ENCODE measurements around the gene CSF2. TPM values are rescaled to one million over a fixed set of nuclear protein-coding genes. Genes with fewer than 3 reads are reported as not detected.

Gene CSF2
- total RNA-seq, 2 experiments from 2014 or later, result not detected

DNA sequence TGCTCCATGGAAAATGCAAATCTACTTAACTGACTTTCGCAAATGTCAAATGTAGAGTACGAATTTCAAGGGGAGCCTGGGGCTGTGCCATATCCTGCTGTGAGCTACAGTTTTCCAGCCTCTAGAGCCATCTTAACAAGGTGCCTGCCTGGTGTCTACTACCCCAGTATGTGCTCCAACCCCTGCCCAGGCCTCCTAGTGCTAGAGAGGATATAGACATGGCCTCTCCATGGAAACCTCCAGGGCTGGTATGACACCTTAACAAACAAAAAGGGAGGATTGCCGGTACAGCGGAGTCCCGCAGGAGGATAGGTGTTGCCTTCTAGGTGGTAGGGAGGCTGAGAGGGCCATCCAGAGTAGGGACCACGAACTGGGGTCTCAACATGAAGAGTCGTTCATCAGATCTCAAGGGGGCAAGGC is 26.7 kb upstream of the CSF2 start:
- ChIA-PET CTCF (ENCODE audit: unreplicated experiment) (no interaction called here), POLR2A (interaction anchor here (1.2 kb wide), 1 partner anchor 9 kb away, joined by 3 read pairs; no protein-coding TSS in a partner anchor)
- Histone ChIP-seq H3K4me1 (ENCODE audit: insufficient read depth, low read length, poor library complexity, severe bottlenecking) (no peaks in the 10 kb centered on the region), H4K20me1 (ENCODE audit: insufficient read depth, low read length) (no peaks in the 10 kb centered on the region), H3K9me2 (ENCODE audit: insufficient read depth, low read length) (no peaks in the 10 kb centered on the region), H3K27ac (ENCODE audit: low read depth, low read length, poor library complexity, severe bottlenecking) (no peak overlapping the region), H3K36me3 (ENCODE audit: insufficient read depth, low read length) (no peaks in the 10 kb centered on the region), H3K79me2 (ENCODE audit: insufficient read depth, low read depth, low read length) (no peaks in the 10 kb centered on the region), H3K4me3 (ENCODE audit: low read depth, low read length, poor library complexity, severe bottlenecking) (no peak overlapping the region), H3K4me2 (ENCODE audit: low read length) (no peak overlapping the region), H3K9me3 (ENCODE audit: low read length) (no peaks in the 10 kb centered on the region), H2AFZ (ENCODE audit: low read length) (no peak overlapping the region)
- no peak for DNase-seq (ENCODE audit: low spot score)
- BruUV-seq (replicated peaks), result no TSS peak
- TF ChIP-seq CTCF (conservative IDR thresholded peaks at IDR 0.05; ENCODE audit: low read length), result no peak
- TF ChIP-seq EZH2phosphoT487 (IDR thresholded peaks at IDR 0.05; ENCODE audit: borderline replicate concordance, low read depth, low read length), result no peak
- intact Hi-C loops (cut with micrococcal nuclease; ENCODE audit: unreplicated experiment), result no loop called here

DNA sequence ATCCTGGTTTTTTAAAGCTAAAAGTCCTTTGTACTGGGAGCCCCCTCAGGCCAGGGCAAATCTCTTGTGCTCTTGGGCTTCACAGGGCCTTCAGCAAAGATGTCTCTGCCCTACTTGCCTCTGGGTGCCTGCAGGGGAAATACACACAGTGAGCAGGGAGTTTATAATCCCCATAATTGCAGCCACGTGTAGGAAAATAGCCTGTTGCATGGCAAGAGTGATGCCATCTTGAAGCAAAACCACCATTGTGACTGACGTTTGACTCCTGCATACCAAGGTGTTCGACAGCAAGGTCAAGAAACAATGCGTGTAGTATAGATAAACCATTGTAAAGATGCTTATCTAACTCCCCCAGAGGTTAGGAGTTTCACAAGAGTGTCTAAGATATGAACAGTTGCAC is 24.5 kb upstream of the CSF2 start:
- intact Hi-C loops (cut with micrococcal nuclease; ENCODE audit: unreplicated experiment), result no loop called here
- Histone ChIP-seq H3K4me2 (ENCODE audit: low read length) (no peak overlapping the region), H2AFZ (ENCODE audit: low read length) (no peak overlapping the region), H4K20me1 (ENCODE audit: insufficient read depth, low read length) (no peaks in the 10 kb centered on the region), H3K9me2 (ENCODE audit: insufficient read depth, low read length) (no peaks in the 10 kb centered on the region), H3K4me1 (ENCODE audit: insufficient read depth, low read length, poor library complexity, severe bottlenecking) (no peaks in the 10 kb centered on the region), H3K36me3 (ENCODE audit: insufficient read depth, low read length) (no peaks in the 10 kb centered on the region), H3K27ac (ENCODE audit: low read depth, low read length, poor library complexity, severe bottlenecking) (no peak overlapping the region), H3K4me3 (ENCODE audit: low read depth, low read length, poor library complexity, severe bottlenecking) (no peak overlapping the region), H3K79me2 (ENCODE audit: insufficient read depth, low read depth, low read length) (no peaks in the 10 kb centered on the region), H3K9me3 (ENCODE audit: low read length) (no peaks in the 10 kb centered on the region)
- no peak for TF ChIP-seq CTCF (conservative IDR thresholded peaks at IDR 0.05; ENCODE audit: low read length)
- no peak for TF ChIP-seq EZH2phosphoT487 (IDR thresholded peaks at IDR 0.05; ENCODE audit: borderline replicate concordance, low read depth, low read length)
- BruUV-seq (replicated peaks), result no TSS peak
- no peak for DNase-seq (ENCODE audit: low spot score)
- ChIA-PET POLR2A (no interaction called here), CTCF (ENCODE audit: unreplicated experiment) (no interaction called here)

- no peaks in the 10 kb centered on the region for H3K4me1 ChIP-seq (ENCODE audit: insufficient read depth, low read length, poor library complexity, severe bottlenecking)
- no peaks in the 10 kb centered on the region for H4K20me1 ChIP-seq (ENCODE audit: insufficient read depth, low read length)
- H2AFZ ChIP-seq (ENCODE audit: low read length), result no peak overlapping the region
- H3K9me2 ChIP-seq (ENCODE audit: insufficient read depth, low read length), result no peaks in the 10 kb centered on the region
- H3K9me3 ChIP-seq (ENCODE audit: low read length), result no peaks in the 10 kb centered on the region
- no TSS peak for BruUV-seq (replicated peaks)
- intact Hi-C loops (cut with micrococcal nuclease; ENCODE audit: unreplicated experiment), result no loop called here
- DNase-seq (ENCODE audit: low spot score), result no peak
- H3K4me3 ChIP-seq (ENCODE audit: low read depth, low read length, poor library complexity, severe bottlenecking), result no peak overlapping the region
- H3K4me2 ChIP-seq (ENCODE audit: low read length), result no peak overlapping the region
- H3K27ac ChIP-seq (ENCODE audit: low read depth, low read length, poor library complexity, severe bottlenecking), result no peak overlapping the region
- no peaks in the 10 kb centered on the region for H3K36me3 ChIP-seq (ENCODE audit: insufficient read depth, low read length)
- POLR2A ChIA-PET, result no interaction called here
- H3K79me2 ChIP-seq (ENCODE audit: insufficient read depth, low read depth, low read length), result no peaks in the 10 kb centered on the region
- CTCF ChIA-PET (ENCODE audit: unreplicated experiment), result no interaction called here
- no peak for TF ChIP-seq CTCF (conservative IDR thresholded peaks at IDR 0.05; ENCODE audit: low read length)
- no peak for TF ChIP-seq EZH2phosphoT487 (IDR thresholded peaks at IDR 0.05; ENCODE audit: borderline replicate concordance, low read depth, low read length)
Observed at GRCh38 chr5:132049559-132049958, 24.0 kb upstream of the CSF2 start.

Data from OCI-LY7 (cell line).